Astrocyte of the cerebellum (primary cell): ENCODE measurements around the gene S100A3.

Experiments used
- DNase-seq: peaks from one replicate; pipeline ENCODE4 v3.0.0-alpha.2; 2011; ENCODE audit warnings: low read depth
- H3K4me3 ChIP-seq: 2 replicates; pipeline ENCODE4 v1.5.1; 2011; ENCODE audit warnings: mild to moderate bottlenecking, low read depth, low read length, moderate library complexity
- CTCF ChIP-seq: IDR thresholded peaks from 2 replicates; pipeline ENCODE4 v1.5.1; 2012; ENCODE audit warnings: low read length, low read depth, moderate library complexity, mild to moderate bottlenecking; ENCODE audit errors: missing control alignments
- in situ Hi-C: cut with HindIII; loops from 2 replicates; pipeline ENCODE4 v1.10.0; 2017; ENCODE audit warnings: low sequenced_read_pairs

S100A3 gene

GRCh38 chr1:153544453-153545066 is 4.5 kb downstream of the S100A3 start:
- no peak for DNase-seq
- no peak overlapping the region for H3K4me3 ChIP-seq

GRCh38 chr1:153543736-153544135 is 5.3 kb downstream of the S100A3 start:
- no peak for DNase-seq
- no peak overlapping the region for H3K4me3 ChIP-seq
- no peak for TF ChIP-seq CTCF
- in situ Hi-C loops: no loop called here

More at GRCh38 chr1:153544453-153545066, 4.5 kb downstream of the S100A3 start:
- no peak for TF ChIP-seq CTCF
- in situ Hi-C loops: no loop called here

GRCh38 chr1:153542956-153543711 is 5.9 kb downstream of the S100A3 start:
- in situ Hi-C loops: no loop called here
- no peak for TF ChIP-seq CTCF
- DNase-seq: no peak
- no peak overlapping the region for H3K4me3 ChIP-seq

DNA sequence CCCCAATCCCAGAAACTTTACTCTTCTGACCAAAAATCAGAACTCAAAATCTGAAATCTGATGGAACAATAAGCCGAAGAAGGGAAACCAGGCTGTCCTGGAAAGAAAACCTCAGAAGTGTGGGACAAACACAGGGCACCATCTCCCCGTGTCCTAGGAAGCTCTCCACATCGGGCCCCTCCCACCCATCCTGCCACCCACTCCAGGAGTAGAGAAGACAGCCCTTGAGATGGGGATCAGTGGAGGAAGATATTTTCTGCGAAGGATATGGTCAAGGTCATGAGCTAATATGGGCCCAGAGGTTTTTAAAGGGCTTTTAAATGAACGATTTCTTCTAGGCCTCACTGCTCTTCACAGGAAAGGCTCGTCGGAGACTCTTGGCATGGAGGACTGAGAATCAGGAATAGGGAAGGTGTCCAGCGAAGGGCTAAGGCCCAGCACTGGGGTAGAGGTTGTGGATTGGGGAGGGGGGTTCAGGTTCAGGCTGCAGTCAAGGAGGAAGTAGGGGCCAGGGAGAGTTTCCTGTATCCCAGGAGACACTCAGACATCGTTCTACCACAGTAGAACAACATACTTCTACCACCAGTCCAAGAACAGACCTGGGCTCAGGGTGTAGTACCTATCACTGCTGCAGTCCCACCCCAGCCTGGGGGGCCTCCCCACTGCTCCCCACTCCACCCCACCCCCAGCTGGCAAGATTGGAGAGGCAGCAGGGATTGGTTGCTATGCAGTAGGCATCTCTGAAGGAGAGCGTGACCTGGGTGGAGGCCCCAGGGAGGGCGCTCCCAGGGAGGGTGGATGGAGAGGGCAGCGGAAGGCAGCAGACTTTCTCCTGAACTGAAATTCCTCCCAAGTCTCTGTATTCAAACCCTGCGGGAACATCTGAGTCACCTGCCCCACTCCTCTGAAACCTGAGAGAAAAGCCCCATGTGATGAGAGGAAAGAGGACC is 7.1 kb downstream of the S100A3 start:
- DNase-seq: no peak
- no peak for TF ChIP-seq CTCF
- in situ Hi-C loops: no loop called here
- H3K4me3 ChIP-seq: no peak overlapping the region

DNA sequence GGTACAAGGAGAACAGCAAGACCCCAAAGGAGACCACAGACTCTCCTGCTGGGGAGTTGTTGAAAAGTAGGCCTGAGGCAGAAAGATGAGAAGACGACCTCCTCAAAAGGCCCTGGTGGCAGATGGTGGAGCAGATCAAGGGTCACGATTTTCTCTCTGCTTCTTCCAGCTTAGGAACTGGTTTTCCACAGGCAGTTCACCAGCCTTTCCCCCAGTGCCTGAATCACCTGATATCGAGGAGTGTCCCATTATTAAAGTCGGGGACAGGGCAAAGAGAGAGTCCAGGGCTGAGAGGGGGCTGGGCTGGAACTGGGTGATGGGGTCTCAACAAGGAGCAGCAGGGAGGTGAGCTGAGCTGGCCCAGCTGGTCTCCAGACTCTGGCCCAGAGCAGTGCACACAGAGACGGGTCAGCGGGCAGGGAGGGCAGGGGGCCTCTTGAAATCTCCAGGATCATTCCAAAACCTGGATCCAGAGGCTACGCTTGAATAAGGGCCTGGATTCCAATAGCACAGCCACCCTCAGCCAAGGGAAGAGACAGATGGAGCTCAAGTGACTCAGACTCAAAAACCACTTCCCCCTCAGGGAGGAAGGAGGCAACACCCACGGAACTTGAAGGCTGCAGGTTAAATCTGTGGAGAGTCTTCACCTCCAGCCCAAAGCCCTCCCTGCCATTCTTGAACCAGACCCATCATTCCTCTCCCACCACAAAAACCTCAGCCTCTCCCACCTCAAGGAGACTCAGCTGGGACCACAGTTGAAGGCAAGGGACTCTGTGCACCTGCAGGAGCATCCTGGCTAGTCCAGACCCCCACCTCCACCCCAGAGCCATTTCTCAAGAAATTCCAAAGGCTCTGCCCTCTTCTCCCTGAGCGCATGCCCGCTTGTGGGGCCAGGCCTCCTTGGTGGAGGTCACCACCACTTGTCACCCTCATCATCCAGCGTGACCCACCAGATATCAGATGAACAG is 8.4 kb downstream of the S100A3 start, which contains the start of gene S100A5:
TSS of gene S100A5 (minus strand) at position 541 of the 968 bp plus-strand sequence. CDS start 743 bp downstream, outside the sequence.
- no peak within 1 kb of the TSS for H3K4me3 ChIP-seq
- in situ Hi-C loops: no loop called here
- TF ChIP-seq CTCF: no peak
- DNase-seq: no peak
